Dedifferentiated amniotic fluid mesenchymal stem cell (primary cell): Measurements from ENCODE around the gene CD300LF.

Experiments
- DNase-seq: peaks from one replicate; pipeline ENCODE4 v3.0.0-alpha.2; 2016; ENCODE audit errors: extremely low spot score

Gene CD300LF

GRCh38 chr17:74687886-74688285 lies 24.8 kb downstream of the CD300LF start:
- no peak for DNase-seq

- DNase-seq, result no peak
These were observed 26.0 kb downstream of the CD300LF start for GRCh38 chr17:74686761-74687160.

- DNase-seq, result no peak
These were observed 30.1 kb downstream of the CD300LF start for GRCh38 chr17:74682471-74683190.

GRCh38 chr17:74682028-74682427 lies 30.7 kb downstream of the CD300LF start:
- DNase-seq, result no peak

- no peak for DNase-seq
These were observed 31.8 kb downstream of the CD300LF start for GRCh38 chr17:74680941-74681340.

GRCh38 chr17:74680213-74680612 lies 32.5 kb downstream of the CD300LF start:
- no peak for DNase-seq

GRCh38 chr17:74679374-74679773 lies 33.3 kb downstream of the CD300LF start:
- no peak for DNase-seq

GRCh38 chr17:74678541-74678940 lies 34.2 kb downstream of the CD300LF start:
- DNase-seq, result no peak

- no peak for DNase-seq
These were observed 34.9 kb downstream of the CD300LF start for GRCh38 chr17:74677558-74678466.

GRCh38 chr17:74671031-74671771 lies 41.5 kb downstream of the CD300LF start:
- peak; percentile 15 for DNase-seq

- no peak for DNase-seq
These were observed 42.4 kb downstream of the CD300LF start for GRCh38 chr17:74670329-74670728.

GRCh38 chr17:74663561-74663960 lies 49.2 kb downstream of the CD300LF start:
- DNase-seq, result no peak

GRCh38 chr17:74659889-74660288 lies 52.8 kb downstream of the CD300LF start:
- no peak for DNase-seq

- no peak for DNase-seq
These were observed 54.1 kb downstream of the CD300LF start for GRCh38 chr17:74658620-74659019.

- DNase-seq, result no peak
These were observed 58.0 kb downstream of the CD300LF start for GRCh38 chr17:74654742-74655141.

- no peak for DNase-seq
These were observed 60.7 kb downstream of the CD300LF start for GRCh38 chr17:74652020-74652419.

GRCh38 chr17:74649909-74650308 lies 62.8 kb downstream of the CD300LF start:
- DNase-seq, result no peak

GRCh38 chr17:74647871-74648672 lies 64.7 kb downstream of the CD300LF start:
- no peak for DNase-seq

- no peak for DNase-seq
These were observed 66.5 kb downstream of the CD300LF start for GRCh38 chr17:74646231-74646630.

- no peak for DNase-seq
These were observed 67.7 kb downstream of the CD300LF start for GRCh38 chr17:74645010-74645409.

GRCh38 chr17:74644419-74644818 lies 68.3 kb downstream of the CD300LF start:
- no peak for DNase-seq
